Muscle of leg (tissue), 11 donors: Measurements from ENCODE around the gene TRIB2. TPM values are rescaled to one million over a fixed set of nuclear protein-coding genes. Genes with fewer than 3 reads are reported as not detected.
A peak's percentile ranks its signal among the peaks of the same experiment; 100 is the strongest.
"Not testable (repeated sequence)": the region's sequence is repeated elsewhere in the genome, so short reads cannot be mapped to it uniquely, and the experiment has no call there.

Source experiments
- DNase-seq: peaks from one replicate; pipeline ENCODE4 v3.0.0; 2013
- H3K27ac ChIP-seq: one replicate; pipeline ENCODE4 v1.5.1; 2013; ENCODE audit warnings: mild to moderate bottlenecking, low read length, control low read depth
- H3K27me3 ChIP-seq: one replicate; pipeline ENCODE4 v1.6.1; 2013; ENCODE audit warnings: low read length; ENCODE audit not compliant: control insufficient read depth, insufficient read depth
- H3K36me3 ChIP-seq: one replicate; pipeline ENCODE4 v1.6.1; 2013; ENCODE audit warnings: low read length; ENCODE audit not compliant: control insufficient read depth, insufficient read depth
- H3K4me1 ChIP-seq: one replicate; pipeline ENCODE4 v1.6.1; 2013; ENCODE audit warnings: low read length; ENCODE audit not compliant: control insufficient read depth, insufficient read depth
- H3K4me3 ChIP-seq: one replicate; pipeline ENCODE4 v1.5.1; 2013; ENCODE audit warnings: low read length, control low read depth
- H3K9me3 ChIP-seq: replicated peaks from 2 replicates; pipeline ENCODE4 v1.6.1; 2013; ENCODE audit warnings: low read depth, low read length; ENCODE audit not compliant: control insufficient read depth
- WGBS: methylation state at CpG from one replicate; pipeline ENCODE4 v1.1.5; 2013; ENCODE audit warnings: missing lambda C conversion rate; ENCODE audit not compliant: insufficient coverage; 5-methylcytosine and 5-hydroxymethylcytosine counted together
- polyA plus RNA-seq, 8 donors: library from polyadenylated mRNA; unstranded; fragments of 120-200 nt; gene quantifications; one replicate each; pipeline versions ENCODE4 v1.2.1 to v1.2.3, GENCODE V29; 2013; ENCODE audit warnings: inconsistent platforms in 1 of 8, low replicate concordance in 1 of 8; ENCODE audit not compliant: insufficient read length in 8 of 8, insufficient read depth in 1 of 8
- total RNA-seq: library from RNA; stranded (reverse); fragments of 120-200 nt; gene quantifications from one replicate; pipeline ENCODE4 v1.2.4, GENCODE V29; 2013

Gene TRIB2
- total and polyA plus RNA-seq, 9 donors, result 36.1 to 93.7 (median 64.2) TPM

- Histone ChIP-seq H3K4me3 (no peak overlapping the region), H3K9me3 (no peaks in the 10 kb centered on the region), H3K36me3 (no peaks in the 10 kb centered on the region), H3K27me3 (no peaks in the 10 kb centered on the region), H3K27ac (no peak overlapping the region), H3K4me1 (peaks cover 11% of the 10 kb centered on the region)
- WGBS, result 95% methylated on average over 4 of the region's 5 CpGs
- DNase-seq, result no peak
These were observed 37.1 kb upstream of the TRIB2 start for GRCh38 chr2:12679550-12680072.

- not testable (repeated sequence) for H3K27ac ChIP-seq, H3K9me3 ChIP-seq, H3K4me3 ChIP-seq, H3K27me3 ChIP-seq, DNase-seq, H3K36me3 ChIP-seq
- peaks cover 14% of the 10 kb centered on the region for H3K4me1 ChIP-seq
- WGBS, result no CpG with 5 or more reads among the region's 1 CpG
These were observed 36.6 kb upstream of the TRIB2 start for GRCh38 chr2:12680115-12680514.

GRCh38 chr2:12682017-12682416 lies 34.7 kb upstream of the TRIB2 start:
- Histone ChIP-seq H3K36me3 (no peaks in the 10 kb centered on the region), H3K27me3 (no peaks in the 10 kb centered on the region), H3K4me1 (peaks cover 16% of the 10 kb centered on the region), H3K9me3 (no peaks in the 10 kb centered on the region), H3K27ac (no peak overlapping the region), H3K4me3 (no peak overlapping the region)
- DNase-seq, result no peak
- WGBS, result no CpG with 5 or more reads among the region's 5 CpGs

- no peaks in the 10 kb centered on the region for H3K36me3 ChIP-seq
- H3K27me3 ChIP-seq, result no peaks in the 10 kb centered on the region
- H3K9me3 ChIP-seq, result no peaks in the 10 kb centered on the region
- no peak overlapping the region for H3K27ac ChIP-seq
- DNase-seq, result no peak
- WGBS, result 100% methylated on average over 1 of the region's 6 CpGs
- H3K4me3 ChIP-seq, result no peak overlapping the region
- peaks cover 14% of the 10 kb centered on the region for H3K4me1 ChIP-seq
These were observed 33.2 kb upstream of the TRIB2 start for GRCh38 chr2:12683457-12684100.

- H3K9me3 ChIP-seq, result peaks cover under 1% of the 10 kb centered on the region
- H3K36me3 ChIP-seq, result no peaks in the 10 kb centered on the region
- 7% methylated on average over 5 of the region's 5 CpGs for WGBS
- DNase-seq, result peak; percentile 67
- H3K4me3 ChIP-seq, result no peak overlapping the region
- no peaks in the 10 kb centered on the region for H3K27me3 ChIP-seq
- H3K27ac ChIP-seq, result no peak overlapping the region
- peaks cover 12% of the 10 kb centered on the region for H3K4me1 ChIP-seq
These were observed 32.2 kb upstream of the TRIB2 start for GRCh38 chr2:12684471-12684936.

GRCh38 chr2:12685145-12685544 lies 31.6 kb upstream of the TRIB2 start:
- no peak overlapping the region for H3K4me3 ChIP-seq
- H3K27me3 ChIP-seq, result no peaks in the 10 kb centered on the region
- peaks cover 5% of the 10 kb centered on the region for H3K9me3 ChIP-seq
- no peak overlapping the region for H3K27ac ChIP-seq
- no peak for DNase-seq
- H3K36me3 ChIP-seq, result no peaks in the 10 kb centered on the region
- WGBS, result no CpG with 5 or more reads among the region's 3 CpGs
- peaks cover 12% of the 10 kb centered on the region for H3K4me1 ChIP-seq

GRCh38 chr2:12685956-12686355 lies 30.8 kb upstream of the TRIB2 start:
- Histone ChIP-seq H3K9me3 (peaks cover 6% of the 10 kb centered on the region), H3K36me3 (no peaks in the 10 kb centered on the region), H3K27ac (no peak overlapping the region), H3K4me3 (no peak overlapping the region), H3K4me1 (peaks cover 12% of the 10 kb centered on the region), H3K27me3 (no peaks in the 10 kb centered on the region)
- DNase-seq, result no peak
- WGBS, result 94% methylated on average over 4 of the region's 6 CpGs

- Histone ChIP-seq H3K27me3 (no peaks in the 10 kb centered on the region), H3K4me1 (peaks cover 12% of the 10 kb centered on the region), H3K4me3 (no peak overlapping the region), H3K36me3 (no peaks in the 10 kb centered on the region), H3K27ac (no peak overlapping the region), H3K9me3 (peaks cover 8% of the 10 kb centered on the region)
- DNase-seq, result no peak
- 60% methylated on average over 5 of the region's 7 CpGs for WGBS
These were observed 29.9 kb upstream of the TRIB2 start for GRCh38 chr2:12686708-12687283.

- Histone ChIP-seq H3K4me1 (peaks cover 12% of the 10 kb centered on the region), H3K9me3 (peaks cover 12% of the 10 kb centered on the region), H3K4me3 (no peak overlapping the region), H3K36me3 (no peaks in the 10 kb centered on the region), H3K27ac (no peak overlapping the region), H3K27me3 (no peaks in the 10 kb centered on the region)
- WGBS, result 92% methylated on average over 4 of the region's 4 CpGs
- DNase-seq, result no peak
These were observed 28.6 kb upstream of the TRIB2 start for GRCh38 chr2:12688091-12688490.

- DNase-seq, result no peak
- WGBS, result no CpG with 5 or more reads among the region's 3 CpGs
- Histone ChIP-seq H3K27ac (no peak overlapping the region), H3K9me3 (peaks cover 12% of the 10 kb centered on the region), H3K4me3 (no peak overlapping the region), H3K27me3 (no peaks in the 10 kb centered on the region), H3K36me3 (no peaks in the 10 kb centered on the region), H3K4me1 (peaks cover 12% of the 10 kb centered on the region)
These were observed 27.8 kb upstream of the TRIB2 start for GRCh38 chr2:12688893-12689292.
